ENCODE results near the gene RPH3AL.

GRCh38 chr17:228951-229708, 123.5 kb downstream of the RPH3AL start:
- TF ChIP-seq CTCF (IDR thresholded peaks at IDR 0.05) (no peak), POLR2A (IDR thresholded peaks at IDR 0.05) (no peak)

Data from testis (tissue), 2 donors.